GM20431 (cell line): ENCODE results near the gene ZNF414.

ENCODE experiments used
- in situ Hi-C: fragments of 300-500 bp; cut with MseI, MboI; formaldehyde crosslinking; loops from one replicate; pipeline ENCODE4 v1.15.0; 2020; ENCODE audit warnings: low sequenced_read_pairs; ENCODE audit not compliant: unreplicated experiment

ZNF414 gene

DNA sequence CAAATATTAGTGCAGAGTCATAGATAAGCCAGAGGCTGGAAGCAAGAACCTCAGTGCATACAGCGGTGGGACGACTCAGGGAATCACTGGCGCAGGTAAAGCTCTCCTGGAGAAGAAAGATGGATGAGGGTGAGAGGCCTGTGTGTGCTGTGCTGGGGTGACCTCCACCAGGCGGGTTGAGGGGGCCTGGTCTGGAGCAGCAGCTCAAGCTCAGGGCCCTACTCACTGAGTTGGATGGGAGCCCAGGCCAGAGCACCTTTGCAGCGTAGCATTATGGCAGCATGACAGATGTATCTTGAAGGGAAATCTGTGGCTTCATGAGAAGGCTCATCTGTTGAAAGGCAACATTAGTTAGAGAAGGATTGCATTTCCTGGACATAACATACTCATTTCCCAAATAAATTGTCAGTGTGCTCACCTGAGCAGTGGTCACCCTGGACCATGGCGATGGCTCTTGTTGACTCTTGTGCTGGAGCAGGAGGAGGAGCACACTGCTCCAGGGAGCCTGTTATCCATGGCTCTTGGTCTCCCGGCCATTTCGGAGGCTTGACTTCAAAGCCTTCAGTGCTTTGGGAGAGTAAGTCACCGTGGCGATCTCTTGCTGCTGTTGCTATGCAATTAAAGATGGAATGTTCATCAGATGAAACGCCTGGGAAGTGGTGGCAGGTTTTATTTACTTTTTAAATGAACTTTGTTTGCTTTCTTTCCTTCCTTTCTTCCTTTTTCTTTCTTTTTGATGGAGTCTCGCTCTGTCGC lies 44.2 kb downstream of the ZNF414 start:
- in situ Hi-C loops: no loop called here

- in situ Hi-C loops: no loop called here
Observed at GRCh38 chr19:8468761-8469373, 45.1 kb downstream of the ZNF414 start.

DNA sequence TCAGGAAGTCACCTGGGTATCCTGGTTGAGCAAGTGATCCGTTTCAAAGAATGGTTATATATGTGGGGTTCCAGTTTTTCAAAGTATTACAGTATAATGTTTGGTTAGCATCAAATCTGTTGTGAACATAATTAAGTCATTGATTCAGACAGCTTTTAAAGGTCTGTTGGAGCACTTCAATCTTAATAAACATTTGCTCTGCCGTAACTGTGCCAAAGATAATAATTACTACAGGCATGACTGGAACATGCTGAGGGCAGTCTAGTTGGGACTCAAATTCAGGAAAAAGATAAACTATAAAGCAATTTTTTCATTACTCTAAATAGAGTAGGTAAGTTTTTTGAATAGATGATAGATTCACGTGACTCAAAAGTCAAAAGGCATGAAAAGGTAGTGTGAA lies 45.8 kb downstream of the ZNF414 start:
- in situ Hi-C loops: no loop called here

- in situ Hi-C loops: no loop called here
Observed at GRCh38 chr19:8466018-8466417, 47.9 kb downstream of the ZNF414 start.

DNA sequence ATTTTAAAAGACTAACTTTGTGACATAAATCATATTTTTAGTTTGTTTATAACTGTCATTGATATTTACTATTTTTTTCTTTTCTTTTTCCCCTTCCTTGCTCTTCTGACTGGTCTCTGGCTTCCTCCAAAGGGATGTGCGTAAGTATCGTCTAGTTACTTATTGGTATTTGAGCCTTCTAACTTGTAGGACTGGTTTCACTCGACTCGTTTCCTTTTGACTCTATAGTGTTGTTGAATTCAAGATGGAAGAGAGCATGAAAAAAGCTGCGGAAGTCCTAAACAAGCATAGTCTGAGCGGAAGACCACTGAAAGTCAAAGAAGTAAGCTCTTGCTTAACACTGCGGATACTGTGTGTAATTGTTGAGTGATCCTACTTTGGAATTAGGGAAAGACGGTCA lies 50.6 kb downstream of the ZNF414 start:
- in situ Hi-C loops: no loop called here

GRCh38 chr19:8462571-8462970 lies 51.4 kb downstream of the ZNF414 start:
- in situ Hi-C loops: no loop called here

DNA sequence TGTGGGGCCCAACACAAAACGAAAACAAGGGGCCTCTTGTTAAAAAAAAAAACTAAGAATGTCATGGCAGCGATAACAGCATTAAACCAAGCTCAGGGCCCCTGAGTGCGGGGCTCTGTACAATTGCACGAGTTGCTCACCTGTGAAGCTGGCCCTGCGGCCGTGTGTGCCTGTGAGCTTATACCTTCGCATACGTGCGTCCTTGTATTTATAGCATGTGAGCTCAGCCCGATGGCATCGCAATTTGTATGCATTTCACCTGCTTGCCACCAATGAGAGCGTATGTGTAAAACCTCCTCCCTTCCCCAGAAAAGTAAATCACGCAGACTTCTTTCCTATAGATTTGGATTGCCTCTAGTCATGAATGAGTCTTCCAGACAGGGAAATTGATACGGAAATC lies 52.1 kb downstream of the ZNF414 start:
- in situ Hi-C loops: no loop called here

GRCh38 chr19:8461376-8461775 lies 52.6 kb downstream of the ZNF414 start:
- in situ Hi-C loops: no loop called here

DNA sequence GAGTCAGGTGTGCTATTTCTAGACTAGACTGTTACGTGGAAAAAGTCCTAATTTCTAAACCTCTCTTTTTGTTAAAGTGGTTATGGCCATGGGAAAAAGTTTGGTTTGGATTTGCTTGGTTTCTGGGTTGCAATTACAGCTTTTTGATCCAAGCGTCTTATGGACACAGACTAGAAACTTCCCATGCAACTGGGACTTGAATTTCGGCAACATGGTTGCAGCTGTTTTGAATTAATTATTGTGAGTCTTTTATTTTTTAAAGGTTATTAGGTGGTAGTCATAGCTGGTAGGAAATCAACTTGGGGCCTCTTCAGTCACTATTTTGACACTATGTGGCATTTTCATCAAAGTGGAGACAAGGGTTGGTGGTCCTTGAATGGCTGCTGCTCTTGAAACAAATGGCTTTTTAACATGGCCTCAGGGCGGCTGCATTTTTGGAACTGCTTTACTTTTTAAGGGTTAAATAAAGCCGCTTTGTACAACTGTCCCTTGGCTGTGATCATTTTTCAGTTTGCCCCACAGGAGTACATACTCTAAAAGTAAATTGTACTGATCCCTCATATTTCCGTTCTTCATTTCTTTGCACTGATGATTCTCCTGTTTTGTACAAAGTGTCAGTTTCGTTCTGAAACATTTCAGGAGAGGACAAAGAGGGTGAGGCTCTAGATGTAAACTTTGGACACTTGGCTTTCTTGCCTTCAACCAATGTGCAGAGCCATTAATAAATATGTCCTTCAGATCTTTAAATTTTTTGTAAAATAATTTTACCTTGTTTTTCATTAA lies 53.3 kb downstream of the ZNF414 start:
- in situ Hi-C loops: no loop called here
